GM12892 (cell line): ENCODE measurements around the gene CD68.
A peak's percentile ranks its signal among the peaks of the same experiment; 100 is the strongest.

Experiments
- DNase-seq: peaks from one replicate; pipeline ENCODE4 v3.0.0; 2011; ENCODE audit not compliant: insufficient read length
- FAIRE-seq: peaks from 2 replicates; lab custom pipeline; 2011; peaks lifted over from hg19 to GRCh38; lab: Jason Lieb, UNC
- POLR2A ChIP-seq: IDR thresholded peaks from 2 replicates; pipeline ENCODE4 v1.6.1; 2011; ENCODE audit warnings: low read depth, low read length, control low read depth
- POLR2AphosphoS5 ChIP-seq: IDR thresholded peaks from 2 replicates; pipeline ENCODE4 v1.6.1; 2011; ENCODE audit warnings: low read depth, low read length, control low read depth
- TAF1 ChIP-seq: IDR thresholded peaks from 2 replicates; pipeline ENCODE4 v1.6.1; 2011; ENCODE audit warnings: low read depth, mild to moderate bottlenecking, control low read depth, low read length, borderline replicate concordance

Gene CD68

DNA sequence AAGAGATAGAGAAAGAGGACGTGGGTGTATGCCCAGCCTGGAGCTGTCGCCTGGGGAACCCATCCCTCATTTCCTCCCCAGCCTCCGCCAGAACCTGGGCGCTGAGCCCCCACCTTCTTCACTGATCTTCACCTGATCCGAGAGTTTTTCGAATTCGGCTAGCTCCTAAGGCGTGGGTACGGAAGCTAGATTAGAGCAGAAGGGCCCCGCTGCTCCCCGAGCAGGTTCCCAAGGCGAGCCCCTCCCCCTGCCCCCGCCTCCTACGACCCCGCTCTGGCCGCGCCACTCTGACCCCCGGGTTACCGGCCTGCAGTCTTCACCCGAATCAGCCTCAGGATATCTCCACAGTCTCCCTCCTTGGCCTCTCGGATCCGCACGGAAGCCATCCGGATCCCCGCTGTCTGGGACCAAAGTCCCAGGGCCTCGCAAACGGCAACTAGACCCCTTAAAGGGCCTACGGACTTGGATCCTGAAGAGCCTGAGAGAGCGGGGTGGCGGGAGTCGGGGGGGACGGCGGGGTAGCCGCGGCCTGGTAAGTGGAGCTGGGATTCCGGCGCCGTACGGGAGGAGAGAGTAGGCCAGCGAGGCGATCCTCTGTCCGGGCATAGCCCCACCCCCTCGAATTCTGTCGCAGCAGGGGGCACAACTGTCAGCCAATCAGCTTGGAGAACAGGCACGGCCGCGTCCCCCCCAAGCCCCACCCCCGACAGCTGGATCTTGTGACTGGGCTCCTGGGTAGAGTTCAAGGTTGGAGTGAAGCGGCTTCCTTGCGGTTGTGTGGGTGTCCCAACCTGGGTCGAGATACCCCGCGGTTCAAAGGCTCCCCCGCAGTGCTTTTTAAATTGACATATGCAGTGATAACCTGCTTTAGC, 48.0 kb downstream of the CD68 start, which contains the start of gene SAT2:
TSS of gene SAT2 (minus strand) at position 572 of the 872 bp plus-strand sequence. CDS start at position 386, 186 bp downstream.
- FAIRE-seq (peak; percentile 97), DNase-seq (peak; percentile 100)
- 0 out of 2 replicates have a peak, but pooled peaks have one; percentile 36 for TF ChIP-seq POLR2AphosphoS5
- peak; percentile 62; the same call in 1 of the 2 replicates for TF ChIP-seq POLR2A
- no peak for TF ChIP-seq TAF1

DNA sequence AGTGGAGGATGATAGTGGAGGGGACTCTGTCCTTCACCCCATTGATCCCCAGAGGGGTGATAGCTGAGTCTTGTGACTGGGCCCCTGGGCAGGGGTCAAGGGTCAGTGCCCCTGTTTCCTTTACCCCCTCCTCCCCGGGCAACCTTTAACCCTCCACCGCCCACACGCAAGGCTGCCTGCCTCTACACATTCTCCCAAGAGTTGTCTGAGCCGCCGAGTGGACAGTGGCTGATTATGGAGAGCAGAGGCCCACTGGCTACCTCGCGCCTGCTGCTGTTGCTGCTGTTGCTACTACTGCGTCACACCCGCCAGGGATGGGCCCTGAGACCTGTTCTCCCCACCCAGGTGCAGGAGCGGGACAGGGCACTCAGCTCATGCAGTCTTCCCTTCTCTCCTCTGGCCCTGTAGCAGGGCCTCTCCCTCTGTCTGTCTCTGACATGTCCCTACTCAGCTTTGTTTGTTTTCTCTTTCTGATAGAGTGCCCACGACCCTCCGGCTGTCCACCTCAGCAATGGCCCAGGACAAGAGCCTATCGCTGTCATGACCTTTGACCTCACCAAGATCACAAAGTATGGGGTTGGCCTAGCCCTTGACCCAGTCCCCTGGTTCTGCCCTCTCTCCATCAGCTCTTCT, 50.6 kb downstream of the CD68 start, which contains the start of gene SHBG:
TSS of gene SHBG (plus strand) at position 197 of the 633 bp plus-strand sequence. CDS start at position 235, 38 bp downstream.
- TF ChIP-seq TAF1 (no peak), POLR2AphosphoS5 (no peak), POLR2A (no peak)
- no peak for FAIRE-seq

More for the DNA sequence above, 50.6 kb downstream of the CD68 start, which contains the start of gene SHBG:
- no peak for DNase-seq
